Measurements from ENCODE around the gene GRIN2A.

GRIN2A gene

DNA sequence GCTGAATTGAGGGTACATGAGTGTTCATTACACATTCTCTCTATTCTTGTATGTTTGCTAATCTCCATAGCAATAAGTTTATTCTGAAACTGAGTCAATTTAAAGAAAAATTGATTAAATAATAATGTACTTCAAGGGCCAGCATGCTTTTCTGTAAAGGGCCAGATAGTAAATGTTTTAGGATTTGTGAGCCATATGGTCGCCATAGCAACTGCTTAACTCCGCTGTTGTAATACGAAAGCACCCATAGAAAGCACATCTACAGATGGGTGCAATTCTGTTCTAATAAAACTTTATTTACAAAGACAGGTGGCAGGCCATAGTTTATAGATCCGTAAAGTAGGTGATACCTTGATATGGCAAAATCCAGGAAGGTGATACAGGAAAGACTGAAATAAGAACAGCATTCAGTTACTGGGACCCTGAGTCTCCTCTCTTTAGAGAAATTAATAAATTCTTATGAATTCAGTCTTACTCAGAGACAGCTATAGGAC, 36.6 kb downstream of the GRIN2A start:
- no peak overlapping the region for H3K4me3 ChIP-seq (ENCODE audit: low read length)
- no peak for DNase-seq (ENCODE audit: low read depth, low spot score)

DNA sequence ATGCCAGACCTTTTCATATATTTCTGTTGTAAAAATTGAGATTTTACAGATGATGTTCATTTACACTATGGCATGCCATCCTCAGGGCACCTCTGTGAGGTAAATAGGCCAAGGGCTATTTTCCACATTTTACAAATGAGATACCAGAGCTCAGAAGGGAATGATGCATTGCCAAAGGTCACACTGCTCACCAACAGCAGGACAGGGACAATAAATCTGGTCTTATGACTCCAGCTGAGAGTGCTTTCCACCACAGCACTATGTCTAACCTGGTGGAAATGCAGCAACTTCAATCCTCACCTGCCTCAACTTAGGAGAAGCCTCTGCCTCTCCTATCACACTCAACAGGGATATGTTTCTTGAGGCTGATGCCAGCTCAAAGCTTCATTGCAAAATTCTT, 40.6 kb downstream of the GRIN2A start:
- no peak for DNase-seq (ENCODE audit: low read depth, low spot score)
- no peak overlapping the region for H3K4me3 ChIP-seq (ENCODE audit: low read length)

DNA sequence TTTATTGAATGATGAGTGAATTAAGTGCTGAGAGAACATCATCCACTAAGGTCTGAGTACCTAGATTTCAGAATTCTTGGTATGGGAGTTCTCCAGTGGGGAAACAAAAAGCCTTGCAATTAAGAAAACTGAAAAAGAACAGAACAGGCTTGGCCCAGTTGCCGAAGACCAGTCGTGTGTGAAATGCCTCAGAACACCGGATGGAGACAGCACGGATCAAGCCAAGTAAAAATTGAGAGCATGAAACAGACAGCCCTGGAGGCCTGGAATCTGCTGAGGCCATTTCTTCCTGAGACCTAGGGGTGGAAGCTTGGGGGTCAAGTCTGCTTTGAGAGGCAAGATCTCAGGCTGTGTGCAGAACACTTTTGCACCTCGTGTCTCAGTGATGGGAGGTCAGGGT, 43.3 kb downstream of the GRIN2A start:
- DNase-seq (ENCODE audit: low read depth, low spot score) = no peak

DNA sequence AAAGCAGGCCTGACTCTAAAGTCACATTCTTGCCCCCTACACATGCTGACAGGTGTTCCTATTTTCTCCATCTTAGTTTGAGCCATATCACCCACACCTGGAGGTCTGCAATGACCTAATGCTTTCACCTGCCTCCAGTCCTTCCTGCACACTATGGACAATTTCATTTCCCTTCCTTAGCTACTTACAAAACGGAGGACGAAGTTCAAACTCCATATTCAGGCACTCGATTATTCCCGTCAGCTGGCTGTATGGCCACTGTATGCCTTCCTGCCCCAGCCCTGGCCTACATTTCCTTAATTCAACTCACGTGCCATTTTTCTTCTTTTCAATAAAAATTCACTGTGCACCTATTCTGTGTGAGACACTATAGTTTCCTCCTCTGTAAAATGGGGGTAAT, 44.9 kb downstream of the GRIN2A start:
- DNase-seq (ENCODE audit: low read depth, low spot score) = no peak

More for the DNA sequence above, 43.3 kb downstream of the GRIN2A start:
- no peak overlapping the region for H3K4me3 ChIP-seq (ENCODE audit: low read length)

DNA sequence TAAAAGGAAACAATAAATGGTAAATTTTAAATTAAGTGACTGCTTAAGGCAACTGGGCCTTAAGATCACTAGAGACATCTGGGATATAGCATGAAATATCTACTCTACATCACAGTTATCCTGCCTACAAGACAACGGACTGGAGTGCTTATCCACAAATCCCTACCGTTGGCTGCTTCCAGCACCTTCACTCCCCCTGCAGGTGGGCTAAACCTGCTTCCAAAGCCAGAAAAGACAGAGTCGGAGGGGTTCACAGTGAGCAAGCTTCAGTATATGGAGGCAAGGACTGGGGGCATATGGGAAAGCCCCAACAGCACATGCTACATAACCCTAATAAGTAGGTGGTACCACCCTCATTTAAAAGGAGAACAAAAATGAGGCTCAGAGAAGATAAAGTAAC, 45.3 kb downstream of the GRIN2A start:
- H3K4me3 ChIP-seq (ENCODE audit: low read length) = no peak overlapping the region
- DNase-seq (ENCODE audit: low read depth, low spot score) = no peak

More for the DNA sequence above, 44.9 kb downstream of the GRIN2A start:
- H3K4me3 ChIP-seq (ENCODE audit: low read length) = no peak overlapping the region

DNA sequence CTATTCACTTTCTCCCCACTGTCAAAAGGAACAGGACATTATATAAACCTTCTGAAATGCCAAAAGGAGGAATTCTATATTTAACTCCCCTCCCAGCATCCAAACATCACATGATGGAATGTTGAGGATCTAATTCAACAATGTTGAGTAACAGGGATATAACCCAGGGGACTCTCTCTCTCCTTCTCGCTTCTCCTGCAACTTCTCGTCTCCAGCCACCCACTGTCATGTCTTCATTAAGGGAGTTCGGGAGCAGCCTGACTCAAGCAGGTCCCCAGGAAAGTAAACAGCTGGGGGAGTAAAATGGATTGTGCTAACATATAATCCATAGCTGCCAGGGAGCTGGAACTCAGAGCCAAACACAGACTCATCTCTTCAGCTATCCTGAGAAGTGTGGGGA, 51.7 kb downstream of the GRIN2A start:
- DNase-seq (ENCODE audit: low read depth, low spot score) = no peak
- no peak overlapping the region for H3K4me3 ChIP-seq (ENCODE audit: low read length)

DNA sequence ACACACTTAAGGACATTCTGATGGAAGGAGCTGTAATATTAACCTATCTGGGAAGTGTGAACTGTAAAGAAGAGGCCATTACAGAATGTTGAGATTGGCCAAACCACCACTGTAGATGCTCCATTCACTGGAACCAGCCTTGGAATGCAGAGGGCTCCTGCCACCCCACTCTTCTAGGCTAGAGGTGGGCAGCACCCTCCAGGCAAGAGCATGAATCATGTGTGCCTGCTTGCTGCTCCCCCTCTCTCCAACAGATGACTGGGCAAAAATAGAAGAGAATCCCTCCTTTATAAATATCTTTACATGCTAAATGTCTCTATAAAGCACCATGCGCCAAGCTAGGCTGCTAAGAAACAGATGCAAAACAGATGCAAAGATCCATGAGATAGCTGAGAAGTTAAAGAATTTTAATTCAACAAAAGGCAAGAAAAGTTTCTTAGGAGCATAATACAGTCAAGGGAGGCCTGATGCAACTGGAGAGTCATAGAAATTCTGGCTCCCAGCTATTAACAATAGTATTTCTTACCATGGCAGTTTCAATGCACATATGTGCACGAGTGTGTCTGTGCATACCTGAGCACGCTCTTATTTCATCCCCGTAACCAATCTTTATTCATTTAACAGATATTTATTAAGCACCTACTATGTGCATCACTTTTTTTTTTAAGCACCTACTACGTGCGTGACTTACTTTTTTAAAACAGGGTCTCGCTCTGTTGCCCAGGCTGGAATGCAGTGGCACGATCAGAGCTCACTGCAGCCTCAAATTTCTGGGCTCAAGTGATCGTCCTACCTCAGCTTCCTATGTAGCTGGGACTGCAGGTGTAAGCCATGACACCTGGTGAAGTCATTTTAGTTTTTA, 53.6 kb downstream of the GRIN2A start:
- no peak overlapping the region for H3K4me3 ChIP-seq (ENCODE audit: low read length)
- DNase-seq (ENCODE audit: low read depth, low spot score) = no peak

DNA sequence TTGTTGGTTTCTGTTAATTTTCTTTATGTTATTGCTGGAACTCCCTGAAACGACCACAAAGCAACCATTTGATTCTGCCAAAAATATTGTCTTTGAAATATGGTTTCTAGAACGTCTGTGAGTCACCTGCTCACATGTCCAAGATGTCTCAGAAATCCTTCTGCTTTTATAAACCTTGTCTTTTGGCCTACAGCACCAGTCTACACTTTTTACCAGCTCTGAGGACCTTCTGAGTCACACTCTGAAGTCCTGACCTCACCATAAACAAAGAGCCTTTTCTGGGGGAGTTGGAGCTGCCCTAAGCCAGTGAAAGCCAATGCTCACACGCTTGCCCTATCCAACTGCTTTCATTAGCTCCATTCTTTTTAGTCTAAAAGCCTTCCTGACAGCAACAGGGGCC, 55.5 kb downstream of the GRIN2A start:
- no peak overlapping the region for H3K4me3 ChIP-seq (ENCODE audit: low read length)
- no peak for DNase-seq (ENCODE audit: low read depth, low spot score)

DNA sequence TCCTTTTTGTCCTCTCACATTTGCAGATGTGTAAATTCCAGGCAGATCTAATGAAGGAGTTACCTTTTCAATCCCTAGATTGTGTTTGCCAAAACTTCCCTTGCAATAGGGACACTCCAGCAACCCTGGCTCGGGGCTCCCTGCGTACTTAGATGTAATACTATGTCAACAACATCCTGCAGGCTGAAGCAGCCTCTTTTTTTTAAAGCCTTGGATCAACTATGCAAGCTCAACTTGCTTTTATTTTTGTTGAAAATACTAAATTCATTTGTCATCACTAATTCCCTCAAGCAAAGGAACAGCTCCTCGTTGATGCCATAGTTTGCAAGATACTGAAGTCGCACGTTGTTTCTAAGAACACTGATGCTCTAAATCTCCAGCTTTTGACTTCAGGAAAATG, 59.1 kb downstream of the GRIN2A start:
- DNase-seq (ENCODE audit: low read depth, low spot score) = no peak
- H3K4me3 ChIP-seq (ENCODE audit: low read length) = no peak overlapping the region

DNA sequence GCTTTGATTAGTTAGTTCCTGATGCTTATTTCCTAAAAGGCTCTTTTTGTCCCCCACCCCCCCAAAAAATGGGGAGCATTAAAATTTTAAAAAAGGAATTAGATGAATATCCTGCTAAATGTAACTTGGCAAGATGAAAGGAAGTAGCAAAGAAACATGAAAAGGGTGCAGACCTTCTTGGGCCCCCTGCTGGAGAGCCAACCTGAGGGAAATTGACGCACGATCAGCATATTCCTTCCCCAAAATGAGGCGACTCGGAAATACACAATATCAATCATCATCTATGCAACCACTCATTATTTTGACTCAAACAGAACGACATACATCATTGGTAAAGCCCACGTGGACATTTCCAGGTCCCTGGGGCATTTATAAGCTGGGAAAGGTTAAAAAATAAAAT, 59.7 kb downstream of the GRIN2A start:
- peak; percentile 17 for DNase-seq (ENCODE audit: low read depth, low spot score)
- H3K4me3 ChIP-seq (ENCODE audit: low read length) = no peak overlapping the region

DNA sequence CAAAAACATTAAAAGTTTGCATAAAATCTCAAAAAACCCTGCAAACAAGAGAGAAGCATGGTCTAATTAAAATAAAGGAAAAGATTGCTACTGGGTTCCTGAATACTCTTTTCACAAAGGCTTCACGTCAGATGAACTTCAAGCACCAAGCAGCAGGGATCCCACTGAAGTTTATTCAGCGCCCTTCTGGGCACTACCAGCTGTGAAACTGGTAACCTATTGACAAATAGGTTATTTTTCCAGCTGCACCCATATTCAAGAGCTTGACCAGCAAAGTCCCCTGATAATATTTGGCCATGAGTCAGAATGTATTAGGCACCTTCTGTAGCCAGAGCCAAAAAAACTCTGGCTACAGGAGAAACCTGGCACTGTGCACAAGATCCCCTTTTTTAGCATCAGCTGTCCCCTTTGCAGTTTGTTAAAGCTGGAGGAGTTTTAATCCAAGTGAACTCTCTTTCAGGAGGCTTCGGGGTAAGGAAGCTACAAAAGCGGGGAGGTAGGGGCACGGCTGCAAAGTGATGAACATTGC, 60.3 kb downstream of the GRIN2A start:
- no peak for DNase-seq (ENCODE audit: low read depth, low spot score)
- H3K4me3 ChIP-seq (ENCODE audit: low read length) = no peak overlapping the region

DNA sequence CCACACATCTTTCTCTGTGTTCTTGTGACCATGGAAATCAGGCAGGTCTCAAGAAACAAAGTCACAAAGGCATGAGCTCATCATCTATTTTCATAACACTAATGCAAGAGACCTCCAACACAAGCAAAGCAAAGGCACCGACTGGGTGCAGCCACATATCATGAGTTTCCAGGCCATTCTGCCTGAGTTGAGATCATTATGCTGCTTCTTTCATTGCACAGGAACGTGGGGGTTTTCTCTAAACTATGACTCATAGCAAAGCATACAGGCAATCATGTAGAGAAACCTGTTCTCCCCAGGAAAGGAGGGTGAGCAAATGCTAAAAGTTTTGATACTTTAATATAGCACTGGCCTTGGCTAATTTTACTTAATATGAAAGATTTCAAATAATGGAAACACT, 60.7 kb downstream of the GRIN2A start:
- DNase-seq (ENCODE audit: low read depth, low spot score) = no peak
- no peak overlapping the region for H3K4me3 ChIP-seq (ENCODE audit: low read length)

DNA sequence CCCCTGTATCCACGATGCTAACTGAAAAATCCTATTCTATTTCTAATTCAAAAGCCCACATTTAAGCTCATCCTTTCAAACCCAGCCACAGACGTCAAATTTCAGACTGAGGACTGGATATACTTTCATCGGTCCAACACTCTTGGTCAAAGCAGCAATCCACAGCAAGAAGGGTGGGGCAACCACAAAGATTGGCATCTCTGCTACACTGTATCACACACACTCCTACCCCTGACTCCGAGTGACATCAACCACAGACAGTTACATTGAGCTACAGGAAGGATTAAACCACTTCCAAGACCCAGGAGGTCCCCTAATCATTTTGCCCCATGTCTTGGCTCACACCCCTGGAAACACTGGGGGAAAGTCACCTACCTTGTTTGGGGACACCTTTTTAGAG, 61.3 kb downstream of the GRIN2A start:
- no peak overlapping the region for H3K4me3 ChIP-seq (ENCODE audit: low read length)
- DNase-seq (ENCODE audit: low read depth, low spot score) = no peak

DNA sequence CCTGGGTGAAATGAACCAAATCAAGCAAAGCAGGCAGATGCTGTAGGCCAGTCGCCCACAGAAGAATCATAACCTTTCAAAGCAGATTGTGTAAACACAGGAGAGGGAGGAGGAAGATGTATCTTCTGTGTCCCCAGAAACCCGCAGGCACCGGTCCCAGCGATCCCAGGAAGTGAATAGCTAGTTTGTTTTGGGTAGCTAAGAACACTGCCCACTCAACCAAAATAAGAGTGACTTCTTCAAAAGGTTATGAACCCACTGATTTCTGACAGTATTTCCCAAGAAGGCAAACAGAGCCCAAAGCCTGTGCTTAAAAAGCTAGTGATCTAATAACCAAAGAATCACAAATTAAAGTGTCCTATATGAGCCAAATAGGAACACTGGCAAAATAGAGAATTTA, 67.8 kb downstream of the GRIN2A start:
- no peak for DNase-seq (ENCODE audit: low read depth, low spot score)
- H3K4me3 ChIP-seq (ENCODE audit: low read length) = no peak overlapping the region

DNA sequence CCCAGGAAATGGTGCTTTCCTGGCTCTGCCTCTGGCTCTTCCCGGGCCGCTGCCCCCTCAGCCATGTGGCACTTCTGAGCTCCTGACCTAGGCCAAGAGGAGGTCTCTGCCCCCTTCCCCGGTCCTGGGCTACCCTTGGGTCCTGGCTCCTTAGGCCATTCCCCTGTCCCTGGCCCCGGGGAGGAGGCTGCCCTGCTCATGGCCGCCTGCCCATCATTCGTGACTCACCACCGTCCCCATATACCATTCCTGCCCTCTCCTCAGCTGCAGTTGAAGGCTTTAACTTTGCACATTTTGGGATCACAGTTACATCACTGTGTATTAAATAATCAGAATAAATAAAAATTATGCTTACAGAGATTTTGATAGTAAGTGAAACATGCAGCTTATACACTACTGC, 69.0 kb downstream of the GRIN2A start:
- H3K4me3 ChIP-seq (ENCODE audit: low read length) = no peak overlapping the region
- DNase-seq (ENCODE audit: low read depth, low spot score) = no peak

DNA sequence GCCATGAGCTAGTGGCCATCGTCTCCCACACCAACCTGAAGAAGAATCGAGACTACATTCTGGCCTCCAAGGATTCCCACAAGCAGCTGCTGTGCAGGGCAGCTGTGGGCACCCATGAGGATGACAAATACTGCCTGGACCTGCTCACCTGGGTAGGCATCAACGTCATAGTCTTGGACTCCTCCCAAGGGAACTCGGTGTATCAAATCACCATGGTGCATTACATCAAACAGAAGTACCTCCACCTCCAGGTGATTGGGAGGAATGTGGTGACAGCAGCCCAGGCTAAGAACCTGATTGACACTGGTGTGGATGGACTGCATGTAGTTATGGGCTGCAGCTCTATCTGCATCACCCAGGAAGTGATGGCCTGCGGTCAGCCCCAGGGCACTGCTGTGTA, 70.2 kb downstream of the GRIN2A start:
- DNase-seq (ENCODE audit: low read depth, low spot score) = no peak
- no peak overlapping the region for H3K4me3 ChIP-seq (ENCODE audit: low read length)

DNA sequence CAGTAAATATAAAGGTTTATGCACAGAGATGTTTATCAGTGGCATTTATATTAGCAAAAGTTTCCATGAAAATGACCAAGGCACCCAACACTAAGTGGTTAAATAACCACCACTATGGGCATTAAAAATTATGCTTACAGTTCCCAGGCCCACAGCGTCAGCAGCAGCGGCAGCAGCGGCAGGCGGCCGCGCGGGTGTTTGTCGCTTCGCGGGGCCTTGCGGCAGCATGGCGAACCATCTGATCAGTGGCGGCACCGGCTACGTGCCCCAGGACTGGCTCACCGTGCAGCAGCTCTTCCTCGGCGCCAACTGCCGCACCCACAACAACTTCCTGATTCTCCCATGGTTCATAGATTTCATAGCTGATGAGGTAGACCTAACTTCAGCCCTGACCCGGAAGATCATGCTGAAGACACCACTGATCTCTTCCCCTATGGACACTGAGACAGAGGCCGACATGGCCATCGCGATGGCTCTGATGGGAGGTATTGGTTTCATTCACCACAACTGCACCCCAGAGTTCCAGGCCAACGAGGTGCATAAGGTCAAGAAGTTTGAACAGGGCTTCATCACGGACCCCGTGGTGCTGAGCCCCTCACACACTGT, 71.0 kb downstream of the GRIN2A start:
- H3K4me3 ChIP-seq (ENCODE audit: low read length) = no peak overlapping the region
- no peak for DNase-seq (ENCODE audit: low read depth, low spot score)

DNA sequence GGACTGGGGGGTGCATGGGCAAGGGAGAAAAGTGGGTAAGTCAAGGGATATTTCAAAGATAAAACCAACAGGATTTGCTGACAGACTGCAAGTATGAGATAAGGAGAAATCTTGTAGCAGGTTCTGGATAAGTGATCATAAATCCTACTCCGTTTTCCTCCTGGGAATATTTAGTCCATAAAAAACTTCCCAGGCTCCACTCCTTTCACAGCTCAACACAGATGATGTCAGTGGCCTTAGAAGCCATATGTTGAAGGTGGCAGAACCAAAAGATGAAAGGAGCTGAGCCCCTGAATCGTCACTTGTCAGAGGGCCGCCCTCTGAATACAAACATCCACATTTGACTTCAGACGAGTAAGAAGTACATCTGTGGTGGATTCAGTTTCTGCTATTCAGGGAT, 71.7 kb downstream of the GRIN2A start:
- H3K4me3 ChIP-seq (ENCODE audit: low read length) = no peak overlapping the region
- DNase-seq (ENCODE audit: low read depth, low spot score) = no peak

DNA sequence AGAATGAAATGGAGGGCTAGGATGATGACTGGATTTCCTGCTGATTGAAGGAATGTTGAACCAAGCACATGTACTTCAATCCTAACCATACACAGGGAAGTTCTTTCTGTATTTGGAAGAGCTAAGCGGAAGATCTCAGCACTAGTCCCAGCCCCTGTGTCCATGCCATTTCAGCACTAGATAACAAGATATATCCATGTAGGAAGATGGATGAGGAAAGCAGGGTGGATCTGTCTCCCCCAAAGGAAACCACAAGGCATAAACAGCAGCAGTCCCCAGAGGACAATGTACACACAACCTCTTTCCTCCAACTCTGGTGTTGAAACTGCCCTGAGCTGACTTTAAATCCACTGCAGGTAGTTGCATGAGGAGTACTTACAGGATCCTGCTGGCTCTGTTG, 75.1 kb downstream of the GRIN2A start:
- no peak for DNase-seq (ENCODE audit: low read depth, low spot score)
- H3K4me3 ChIP-seq (ENCODE audit: low read length) = no peak overlapping the region

DNA sequence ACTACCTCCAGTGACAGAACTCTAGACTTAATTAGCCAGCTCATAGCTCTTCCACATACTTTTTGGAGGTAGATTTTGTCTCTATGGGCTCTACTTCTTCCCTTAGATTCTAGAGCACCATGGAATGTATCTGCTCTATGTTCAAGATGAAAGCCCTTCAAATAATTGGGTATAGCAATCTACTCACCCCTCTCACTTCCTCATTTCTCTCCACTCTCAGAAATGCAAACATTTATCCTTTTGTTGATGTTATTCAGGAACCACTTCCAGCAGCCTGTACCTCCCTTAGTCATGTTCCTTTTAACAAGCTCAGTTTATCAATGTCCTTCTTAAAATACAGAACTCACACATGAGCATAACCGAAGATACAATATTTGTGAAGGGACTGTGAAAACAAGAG, 78.5 kb downstream of the GRIN2A start:
- no peak overlapping the region for H3K4me3 ChIP-seq (ENCODE audit: low read length)
- no peak for DNase-seq (ENCODE audit: low read depth, low spot score)

DNA sequence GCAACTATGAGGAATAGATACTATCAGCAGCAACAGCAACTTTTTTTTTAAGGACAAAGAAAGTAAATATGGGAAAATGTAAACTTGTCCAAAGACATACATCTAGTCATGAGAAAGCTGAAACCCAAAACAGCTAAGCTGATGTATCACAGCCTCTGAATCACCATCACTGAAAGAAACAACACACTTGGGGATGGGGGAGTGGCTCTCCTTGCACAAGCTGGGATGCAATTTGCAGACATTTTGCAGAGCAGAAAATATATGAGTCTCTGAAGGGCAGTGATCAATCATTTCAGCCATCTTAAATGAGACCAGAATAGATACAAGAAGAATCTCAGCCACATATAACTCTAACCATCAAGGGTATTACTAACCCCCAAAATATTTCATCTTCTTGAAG, 79.1 kb downstream of the GRIN2A start:
- no peak for DNase-seq (ENCODE audit: low read depth, low spot score)
- no peak overlapping the region for H3K4me3 ChIP-seq (ENCODE audit: low read length)
